ENCODE data around the gene RASA1.

DNA sequence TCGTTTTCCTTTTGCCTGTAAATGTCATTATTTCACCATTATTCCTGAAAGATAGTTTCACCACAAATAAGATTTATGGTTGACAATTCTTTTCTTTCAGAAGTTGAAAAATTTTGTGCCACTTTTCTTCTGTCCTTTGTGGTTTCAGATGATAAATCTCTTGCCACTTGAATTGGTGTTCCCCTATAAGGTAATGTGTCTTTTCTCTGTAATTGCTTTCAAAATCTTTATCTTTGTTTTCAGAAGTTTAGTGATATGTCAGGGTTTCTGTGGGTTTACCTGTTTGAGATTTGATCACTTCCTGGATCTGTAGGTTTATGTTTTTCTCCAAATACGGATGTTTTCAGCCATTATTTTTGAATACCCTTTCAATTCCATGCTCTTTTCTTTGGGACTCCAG, 14.6 kb downstream of the RASA1 start:
- TF ChIP-seq, protein P1, sequence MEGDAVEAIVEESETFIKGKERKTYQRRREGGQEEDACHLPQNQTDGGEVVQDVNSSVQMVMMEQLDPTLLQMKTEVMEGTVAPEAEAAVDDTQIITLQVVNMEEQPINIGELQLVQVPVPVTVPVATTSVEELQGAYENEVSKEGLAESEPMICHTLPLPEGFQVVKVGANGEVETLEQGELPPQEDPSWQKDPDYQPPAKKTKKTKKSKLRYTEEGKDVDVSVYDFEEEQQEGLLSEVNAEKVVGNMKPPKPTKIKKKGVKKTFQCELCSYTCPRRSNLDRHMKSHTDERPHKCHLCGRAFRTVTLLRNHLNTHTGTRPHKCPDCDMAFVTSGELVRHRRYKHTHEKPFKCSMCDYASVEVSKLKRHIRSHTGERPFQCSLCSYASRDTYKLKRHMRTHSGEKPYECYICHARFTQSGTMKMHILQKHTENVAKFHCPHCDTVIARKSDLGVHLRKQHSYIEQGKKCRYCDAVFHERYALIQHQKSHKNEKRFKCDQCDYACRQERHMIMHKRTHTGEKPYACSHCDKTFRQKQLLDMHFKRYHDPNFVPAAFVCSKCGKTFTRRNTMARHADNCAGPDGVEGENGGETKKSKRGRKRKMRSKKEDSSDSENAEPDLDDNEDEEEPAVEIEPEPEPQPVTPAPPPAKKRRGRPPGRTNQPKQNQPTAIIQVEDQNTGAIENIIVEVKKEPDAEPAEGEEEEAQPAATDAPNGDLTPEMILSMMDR (conservative IDR thresholded peaks at IDR 0.05) = no peak
- TF ChIP-seq ZFX (IDR thresholded peaks at IDR 0.05) = no peak

Measured in C4-2B (cell line).